ENCODE data around the gene GRM7. TPM values are rescaled to one million over a fixed set of nuclear protein-coding genes. Genes with fewer than 3 reads are reported as not detected.

Gene GRM7
- total and polyA plus RNA-seq, 2 of the 4 experiments (the other 2 are of a cell fraction): not detected

DNA sequence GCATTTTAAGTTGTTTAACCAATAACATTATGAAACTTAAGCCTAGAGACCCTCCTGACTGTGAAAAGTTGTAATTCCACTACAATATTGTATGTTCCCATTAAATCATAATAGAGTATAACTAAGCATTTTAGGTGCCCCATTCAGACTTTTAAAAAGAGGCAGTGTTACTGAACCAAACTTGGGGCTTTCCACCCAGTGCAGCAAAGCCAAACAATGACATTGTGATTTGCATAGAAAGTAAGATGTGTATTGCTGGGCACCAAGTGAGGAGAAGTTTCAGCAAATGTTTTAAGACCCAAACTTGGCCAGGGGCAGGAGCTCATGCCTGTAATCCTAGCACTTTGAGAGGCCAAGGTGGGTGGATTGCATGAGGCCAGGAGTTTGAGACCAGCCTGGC is 706.2 kb downstream of the GRM7 start:
- H2AK5ac ChIP-seq (ENCODE audit: low read depth, low read length): no peak overlapping the region
- H2AK9ac ChIP-seq (replicated peaks; ENCODE audit: low read depth, low read length, poor library complexity): no peak overlapping the region
- H3K27me3 ChIP-seq (ENCODE audit: control insufficient read depth, insufficient read depth, low read length): no peaks in the 10 kb centered on the region
- H3K23ac ChIP-seq (ENCODE audit: low read depth, low read length): no peak overlapping the region
- H3K4me2 ChIP-seq (ENCODE audit: low read depth, low read length): no peak overlapping the region
- H4K8ac ChIP-seq (ENCODE audit: low read depth in 2 of 2, low read length in 2 of 2): no peak overlapping the region
- H4K20me1 ChIP-seq (ENCODE audit: insufficient read depth, low read length): no peaks in the 10 kb centered on the region
- ATAC-seq (ENCODE audit: low read depth) (no peak), DNase-seq (no peak)
- no peaks in the 10 kb centered on the region for H3K4me1 ChIP-seq (ENCODE audit: control insufficient read depth, insufficient read depth, low read length)
- intact Hi-C loops (cut with micrococcal nuclease) (no loop called here), in situ Hi-C loops (cut with MboI; ENCODE audit: low sequenced_read_pairs) (no loop called here), dilution Hi-C loops (cut with HindIII; ENCODE audit: low sequenced_read_pairs, unreplicated experiment) (no loop called here)
- H3K9me3 ChIP-seq (ENCODE audit: control insufficient read depth, insufficient read depth, low read length): peaks cover 6% of the 10 kb centered on the region
- no peak overlapping the region for H3K27ac ChIP-seq (ENCODE audit: insufficient read depth, low read length)
- no TSS peak for BruUV-seq (replicated peaks)
- no peak overlapping the region for H2BK15ac ChIP-seq (ENCODE audit: low read depth, low read length)
- H3K56ac ChIP-seq (ENCODE audit: extremely low read depth, insufficient read depth, low read length): no peak overlapping the region
- no peak overlapping the region for H3K9ac ChIP-seq (ENCODE audit: low read depth, low read length)
- H3K9me1 ChIP-seq (ENCODE audit: insufficient read depth, low read length): no peaks in the 10 kb centered on the region
- TF ChIP-seq MAZ (IDR thresholded peaks at IDR 0.05; ENCODE audit: borderline replicate concordance, low read depth, low read length) (no peak), RAD21 (IDR thresholded peaks at IDR 0.05; ENCODE audit: low read length) (no peak), NFE2L2 (IDR thresholded peaks at IDR 0.05; ENCODE audit: low read depth, low read length) (no peak), BHLHE40 (IDR thresholded peaks at IDR 0.05; ENCODE audit: low read depth, low read length) (no peak), CEBPB (IDR thresholded peaks at IDR 0.05; ENCODE audit: low read depth, low read length) (no peak), POLR2A (IDR thresholded peaks at IDR 0.05; ENCODE audit: low read depth, low read length) (no peak), FOS (IDR thresholded peaks at IDR 0.05; ENCODE audit: low read depth, low read length) (no peak), MXI1 (IDR thresholded peaks at IDR 0.05; ENCODE audit: borderline replicate concordance, low read depth, low read length) (no peak), RCOR1 (IDR thresholded peaks at IDR 0.05; ENCODE audit: insufficient replicate concordance, low read length) (no peak), SMC3 (IDR thresholded peaks at IDR 0.05; ENCODE audit: low read depth, low read length) (no peak), MAFK (IDR thresholded peaks at IDR 0.05; ENCODE audit: low read depth, low read length) (no peak)
- TF ChIP-seq, protein P1, sequence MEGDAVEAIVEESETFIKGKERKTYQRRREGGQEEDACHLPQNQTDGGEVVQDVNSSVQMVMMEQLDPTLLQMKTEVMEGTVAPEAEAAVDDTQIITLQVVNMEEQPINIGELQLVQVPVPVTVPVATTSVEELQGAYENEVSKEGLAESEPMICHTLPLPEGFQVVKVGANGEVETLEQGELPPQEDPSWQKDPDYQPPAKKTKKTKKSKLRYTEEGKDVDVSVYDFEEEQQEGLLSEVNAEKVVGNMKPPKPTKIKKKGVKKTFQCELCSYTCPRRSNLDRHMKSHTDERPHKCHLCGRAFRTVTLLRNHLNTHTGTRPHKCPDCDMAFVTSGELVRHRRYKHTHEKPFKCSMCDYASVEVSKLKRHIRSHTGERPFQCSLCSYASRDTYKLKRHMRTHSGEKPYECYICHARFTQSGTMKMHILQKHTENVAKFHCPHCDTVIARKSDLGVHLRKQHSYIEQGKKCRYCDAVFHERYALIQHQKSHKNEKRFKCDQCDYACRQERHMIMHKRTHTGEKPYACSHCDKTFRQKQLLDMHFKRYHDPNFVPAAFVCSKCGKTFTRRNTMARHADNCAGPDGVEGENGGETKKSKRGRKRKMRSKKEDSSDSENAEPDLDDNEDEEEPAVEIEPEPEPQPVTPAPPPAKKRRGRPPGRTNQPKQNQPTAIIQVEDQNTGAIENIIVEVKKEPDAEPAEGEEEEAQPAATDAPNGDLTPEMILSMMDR (conservative IDR thresholded peaks at IDR 0.05; ENCODE audit: low read depth, low read length): no peak
- TF ChIP-seq, protein P2, sequence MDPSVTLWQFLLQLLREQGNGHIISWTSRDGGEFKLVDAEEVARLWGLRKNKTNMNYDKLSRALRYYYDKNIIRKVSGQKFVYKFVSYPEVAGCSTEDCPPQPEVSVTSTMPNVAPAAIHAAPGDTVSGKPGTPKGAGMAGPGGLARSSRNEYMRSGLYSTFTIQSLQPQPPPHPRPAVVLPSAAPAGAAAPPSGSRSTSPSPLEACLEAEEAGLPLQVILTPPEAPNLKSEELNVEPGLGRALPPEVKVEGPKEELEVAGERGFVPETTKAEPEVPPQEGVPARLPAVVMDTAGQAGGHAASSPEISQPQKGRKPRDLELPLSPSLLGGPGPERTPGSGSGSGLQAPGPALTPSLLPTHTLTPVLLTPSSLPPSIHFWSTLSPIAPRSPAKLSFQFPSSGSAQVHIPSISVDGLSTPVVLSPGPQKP (IDR thresholded peaks at IDR 0.05; ENCODE audit: borderline replicate concordance, low read depth, low read length): no peak
- H2BK120ac ChIP-seq (ENCODE audit: low read depth, low read length): no peak overlapping the region
- H4K5ac ChIP-seq (ENCODE audit: low read depth, low read length): no peak overlapping the region
- H2BK20ac ChIP-seq (ENCODE audit: low read depth, low read length): no peak overlapping the region
- no peak overlapping the region for H2AFZ ChIP-seq (replicated peaks; ENCODE audit: low read length, poor library complexity)
- no peak overlapping the region for H3K14ac ChIP-seq (replicated peaks; ENCODE audit: low read depth, low read length)
- H3K36me3 ChIP-seq (ENCODE audit: control insufficient read depth, insufficient read depth, low read length): no peaks in the 10 kb centered on the region
- H3K4me3 ChIP-seq (ENCODE audit: insufficient read depth, low read depth, low read length): no peak overlapping the region
- POLR2A ChIA-PET (ENCODE audit: unreplicated experiment): no interaction called here
- H3K4ac ChIP-seq (ENCODE audit: low read depth, low read length): no peak overlapping the region
- H2BK5ac ChIP-seq (ENCODE audit: low read depth, low read length, poor library complexity, severe bottlenecking): no peak overlapping the region
- CTCF ChIA-PET: no interaction called here
- H4K91ac ChIP-seq (ENCODE audit: insufficient read depth, low read depth, low read length): no peak overlapping the region
- H3K18ac ChIP-seq (ENCODE audit: low read depth, low read length): no peak overlapping the region
- no peaks in the 10 kb centered on the region for H3K79me1 ChIP-seq (ENCODE audit: low read depth in 1 of 2, low read length in 2 of 2)

Measured in IMR-90 (cell line).